ENCODE measurements around the gene IARS2. TPM values are rescaled to one million over a fixed set of nuclear protein-coding genes. Genes with fewer than 3 reads are reported as not detected.

The IARS2 gene
- total RNA-seq (2021; ENCODE audit: unreplicated experiment) (106 TPM), Bru-seq, nascent RNA (percentile 74 among the genes with signal in this experiment), BruChase-seq, experiment 1, labeled RNA remaining after a 6-hour chase (percentile 90 among the genes with signal in this experiment), BruChase-seq, experiment 2, labeled RNA remaining after a 2-hour chase (percentile 77 among the genes with signal in this experiment)
- polyA plus RNA-seq (2012): 45.4 and 63.8 TPM in 2 replicates
- long read RNA-seq, transcript IARS2-201 (23 exons, 3,560 nt): major isoform, 344 of 379 reads
- long read RNA-seq, partial matches to known transcripts: 22 of 379 reads
- long read RNA-seq, other reads (novel, unspliced or antisense): 13 of 379 reads

- BruUV-seq (replicated peaks): no TSS peak
- Histone ChIP-seq H3K79me2 (ENCODE audit: insufficient read depth, low read length) (peaks cover 30% of the 10 kb centered on the region), H3K4me2 (ENCODE audit: low read length) (peak within 1 kb of the TSS; percentile 68), H3K9ac (ENCODE audit: low read length) (peak within 1 kb of the TSS; percentile 81), H4K20me1 (ENCODE audit: insufficient read depth) (no peaks in the 10 kb centered on the region), H3K9me3 (ENCODE audit: control insufficient read depth in 1 of 2, insufficient read depth in 1 of 2, low read depth in 1 of 2, low read length in 2 of 2) (no peaks in the 10 kb centered on the region), H3K4me1 (ENCODE audit: control insufficient read depth in 1 of 2, insufficient read depth in 2 of 2, low read length in 2 of 2) (peaks cover 9 to 19% of the 10 kb centered on the region in 2 experiments; a peak in 3 of 4 replicates), H3K36me3 (ENCODE audit: control insufficient read depth in 1 of 2, insufficient read depth in 2 of 2, low read length in 2 of 2) (peaks cover 11 to 14% of the 10 kb centered on the region in 2 experiments; a peak in 3 of 4 replicates), H3K27ac (ENCODE audit: low read depth, low read length) (peak within 1 kb of the TSS; percentile 90), H3K9me2 (ENCODE audit: insufficient read depth) (no peaks in the 10 kb centered on the region), H3K27me3 (ENCODE audit: insufficient read depth, low read length) (no peaks in the 10 kb centered on the region), H2AFZ (ENCODE audit: low read depth, low read length, poor library complexity, severe bottlenecking) (peak within 1 kb of the TSS; percentile 78), H3K4me3 (replicated peaks in 1 of 2; ENCODE audit: low read depth in 1 of 2, low read length in 2 of 2) (peak within 1 kb of the TSS; percentile 71 to 83)
- RAD21 ChIA-PET (ENCODE audit: low non-redundant PET in 1 of 2, low total read pairs in 2 of 2, uncharacterized antibody in 2 of 2, unreplicated experiment in 2 of 2): interaction anchor here (0.6 to 0.7 kb wide), 2 partner anchors 28 to 135 kb away, joined by 3 to 4 read pairs; no protein-coding TSS in a partner anchor
- POLR2A ChIA-PET: interaction anchor here (0.6 to 1.2 kb wide), 3 partner anchors 10 to 163 kb away, joined by 3 to 4 read pairs (median 4); no protein-coding TSS in a partner anchor
- DNase-seq (ENCODE audit: low read depth, low spot score): peak; percentile 70
- CTCF ChIA-PET: interaction anchor here (1.2 kb wide), 1 partner anchor 11 kb away, joined by 3 read pairs; no protein-coding TSS in a partner anchor
- peak; percentile 76 for ATAC-seq
- intact Hi-C loops (cut with micrococcal nuclease): loop anchor here (2.0 kb wide), 1 partner anchor 47 kb away; the partner anchor contains the start of gene EPRS1
- no peak for TF ChIP-seq EZH2phosphoT487 (IDR thresholded peaks at IDR 0.05; ENCODE audit: borderline replicate concordance)
- TF ChIP-seq EGR1 (IDR thresholded peaks at IDR 0.05; ENCODE audit: low read depth): peak; percentile 49
- peak; percentile 58; the same call in 1 of the 2 replicates for TF ChIP-seq SIN3A (IDR thresholded peaks at IDR 0.05; ENCODE audit: low read depth)
- no peak for TF ChIP-seq CEBPB (IDR thresholded peaks at IDR 0.05; ENCODE audit: low read depth)
- peak; percentile 75 for TF ChIP-seq SP1 (IDR thresholded peaks at IDR 0.05; ENCODE audit: low read depth)
- TF ChIP-seq TCF7L2 (IDR thresholded peaks at IDR 0.05; ENCODE audit: borderline replicate concordance, extremely low read depth, insufficient read depth, insufficient read length): no peak
- no peak for TF ChIP-seq FOSL1 (IDR thresholded peaks at IDR 0.05; ENCODE audit: low read depth)
- TF ChIP-seq YY1 (IDR thresholded peaks at IDR 0.05; ENCODE audit: extremely low read depth, insufficient replicate concordance, low read depth, low read length): peak; percentile 52
- no peak for TF ChIP-seq ZNF274 (IDR thresholded peaks at IDR 0.05; ENCODE audit: low read depth, low read length)
- no peak for TF ChIP-seq CBX3 (IDR thresholded peaks at IDR 0.05; ENCODE audit: low read depth)
- no peak for TF ChIP-seq REST (IDR thresholded peaks at IDR 0.05; ENCODE audit: low read depth)
- TF ChIP-seq, protein P1, sequence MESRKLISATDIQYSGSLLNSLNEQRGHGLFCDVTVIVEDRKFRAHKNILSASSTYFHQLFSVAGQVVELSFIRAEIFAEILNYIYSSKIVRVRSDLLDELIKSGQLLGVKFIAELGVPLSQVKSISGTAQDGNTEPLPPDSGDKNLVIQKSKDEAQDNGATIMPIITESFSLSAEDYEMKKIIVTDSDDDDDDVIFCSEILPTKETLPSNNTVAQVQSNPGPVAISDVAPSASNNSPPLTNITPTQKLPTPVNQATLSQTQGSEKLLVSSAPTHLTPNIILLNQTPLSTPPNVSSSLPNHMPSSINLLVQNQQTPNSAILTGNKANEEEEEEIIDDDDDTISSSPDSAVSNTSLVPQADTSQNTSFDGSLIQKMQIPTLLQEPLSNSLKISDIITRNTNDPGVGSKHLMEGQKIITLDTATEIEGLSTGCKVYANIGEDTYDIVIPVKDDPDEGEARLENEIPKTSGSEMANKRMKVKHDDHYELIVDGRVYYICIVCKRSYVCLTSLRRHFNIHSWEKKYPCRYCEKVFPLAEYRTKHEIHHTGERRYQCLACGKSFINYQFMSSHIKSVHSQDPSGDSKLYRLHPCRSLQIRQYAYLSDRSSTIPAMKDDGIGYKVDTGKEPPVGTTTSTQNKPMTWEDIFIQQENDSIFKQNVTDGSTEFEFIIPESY (IDR thresholded peaks at IDR 0.05; ENCODE audit: extremely low read depth, insufficient replicate concordance, low read length): no peak
- peak; percentile 69 for TF ChIP-seq POLR2A (IDR thresholded peaks at IDR 0.05; ENCODE audit: borderline replicate concordance, extremely low read depth, insufficient read depth, insufficient read length)
- 0 out of 2 replicates have a peak, but pooled peaks have one; percentile 23 for TF ChIP-seq JUND (IDR thresholded peaks at IDR 0.05)
- no peak for TF ChIP-seq EZH2 (IDR thresholded peaks at IDR 0.05)
- no peak for TF ChIP-seq ELF1 (IDR thresholded peaks at IDR 0.05; ENCODE audit: borderline replicate concordance, low read depth)
- TF ChIP-seq ATF3 (IDR thresholded peaks at IDR 0.05): no peak
- peak; percentile 79 for TF ChIP-seq MAX (IDR thresholded peaks at IDR 0.05)
- no peak for TF ChIP-seq RAD21 (IDR thresholded peaks at IDR 0.05; ENCODE audit: low read depth)
Measured at GRCh38 chr1:220094016-220094911, at the start of gene IARS2. Gene IARS2, plus strand, starts transcription at chr1:220094132. Its CDS starts 85 bp downstream, at chr1:220094217.
